SJCRH30 (cell line): ENCODE data around the gene FAU. TPM values are rescaled to one million over a fixed set of nuclear protein-coding genes. Genes with fewer than 3 reads are reported as not detected.

Experiments
- DNase-seq, 2 experiments: peaks; one replicate each; pipeline ENCODE4 v3.0.0-alpha.2; 2015 to 2020
- H3K27ac ChIP-seq: fragments of 250-450 bp; sonication (Bioruptor Pico); 2 replicates; pipeline ENCODE4 v1.5.1; 2020; ENCODE audit warnings: mild to moderate bottlenecking, moderate library complexity
- H3K27me3 ChIP-seq: fragments of 250-450 bp; sonication (Bioruptor Pico); 2 replicates; pipeline ENCODE4 v1.5.1; 2020; ENCODE audit warnings: mild to moderate bottlenecking, moderate library complexity
- H3K36me3 ChIP-seq: fragments of 250-450 bp; sonication (Bioruptor Pico); 2 replicates; pipeline ENCODE4 v1.5.1; 2020; ENCODE audit warnings: mild to moderate bottlenecking, moderate library complexity
- H3K4me1 ChIP-seq: fragments of 250-450 bp; sonication (Bioruptor Pico); 2 replicates; pipeline ENCODE4 v1.5.1; 2020; ENCODE audit warnings: mild to moderate bottlenecking, moderate library complexity
- H3K4me3 ChIP-seq: fragments of 250-450 bp; sonication (Bioruptor Pico); 2 replicates; pipeline ENCODE4 v1.5.1; 2020; ENCODE audit warnings: mild to moderate bottlenecking, moderate library complexity
- H3K9me3 ChIP-seq: fragments of 250-450 bp; sonication (Bioruptor Pico); replicated peaks from 2 replicates; pipeline ENCODE4 v1.5.1; 2020; ENCODE audit warnings: mild to moderate bottlenecking, moderate library complexity
- total RNA-seq: library from RNA; depleted of rRNA; stranded (reverse); fragments of >200 nt; shearing (Covaris generic); gene quantifications from 2 replicates; pipeline ENCODE4 v1.2.3, GENCODE V29; 2014

The FAU gene
- total RNA-seq, 1 experiment from 2014 or later, result 281 TPM

DNA sequence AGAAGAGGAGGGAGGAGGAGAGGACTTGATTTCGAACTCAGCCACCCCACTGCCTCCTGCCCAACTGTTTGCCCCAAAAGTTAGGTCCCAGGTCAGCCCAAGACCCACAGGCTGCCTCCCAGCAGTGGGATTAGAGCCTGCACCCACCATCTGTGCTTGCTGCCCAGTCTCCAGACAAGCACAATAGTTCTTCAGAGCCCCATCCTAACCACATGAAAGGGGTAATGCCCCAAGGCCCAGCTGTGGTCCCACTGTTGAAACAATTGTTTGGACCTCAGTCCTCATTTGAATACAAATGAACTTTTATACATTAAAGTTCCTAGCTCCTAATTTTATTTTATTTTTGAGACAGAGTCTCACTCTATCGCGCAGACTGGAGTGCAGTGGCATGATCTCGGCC is 31.3 kb downstream of the FAU start:
- Histone ChIP-seq H3K4me1 (0 out of 2 replicates have a peak, but pooled peaks cover under 1% of the 10 kb centered on the region), H3K36me3 (no peaks in the 10 kb centered on the region), H3K4me3 (no peak overlapping the region), H3K9me3 (no peaks in the 10 kb centered on the region), H3K27me3 (no peaks in the 10 kb centered on the region), H3K27ac (no peak overlapping the region)
- DNase-seq, result no peak

GRCh38 chr11:65089621-65090020 is 32.3 kb downstream of the FAU start:
- H3K36me3 ChIP-seq, result no peaks in the 10 kb centered on the region
- H3K27ac ChIP-seq, result no peak overlapping the region
- DNase-seq, result no peak
- no peaks in the 10 kb centered on the region for H3K9me3 ChIP-seq
- no peak overlapping the region for H3K4me3 ChIP-seq
- no peaks in the 10 kb centered on the region for H3K4me1 ChIP-seq
- H3K27me3 ChIP-seq, result no peaks in the 10 kb centered on the region

DNA sequence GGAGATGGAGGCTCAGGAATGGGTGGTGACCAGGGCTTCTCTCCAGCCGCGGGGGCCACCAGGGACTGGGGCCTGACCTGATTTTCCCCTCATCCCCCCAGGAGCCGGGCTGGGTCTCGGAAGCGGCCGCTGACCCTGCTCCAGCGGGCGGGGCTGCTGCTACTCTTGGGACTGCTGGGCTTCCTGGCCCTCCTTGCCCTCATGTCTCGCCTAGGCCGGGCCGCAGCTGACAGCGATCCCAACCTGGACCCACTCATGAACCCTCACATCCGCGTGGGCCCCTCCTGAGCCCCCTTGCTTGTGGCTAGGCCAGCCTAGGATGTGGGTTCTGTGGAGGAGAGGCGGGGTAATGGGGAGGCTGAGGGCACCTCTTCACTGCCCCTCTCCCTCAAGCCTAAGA is 34.1 kb downstream of the FAU start:
- Histone ChIP-seq H3K4me1 (peaks cover 1% of the 10 kb centered on the region), H3K36me3 (peaks cover 1% of the 10 kb centered on the region; the same call in 1 of the 2 replicates), H3K9me3 (no peaks in the 10 kb centered on the region), H3K4me3 (no peak overlapping the region), H3K27me3 (no peaks in the 10 kb centered on the region), H3K27ac (no peak overlapping the region)
- DNase-seq, result no peak

DNA sequence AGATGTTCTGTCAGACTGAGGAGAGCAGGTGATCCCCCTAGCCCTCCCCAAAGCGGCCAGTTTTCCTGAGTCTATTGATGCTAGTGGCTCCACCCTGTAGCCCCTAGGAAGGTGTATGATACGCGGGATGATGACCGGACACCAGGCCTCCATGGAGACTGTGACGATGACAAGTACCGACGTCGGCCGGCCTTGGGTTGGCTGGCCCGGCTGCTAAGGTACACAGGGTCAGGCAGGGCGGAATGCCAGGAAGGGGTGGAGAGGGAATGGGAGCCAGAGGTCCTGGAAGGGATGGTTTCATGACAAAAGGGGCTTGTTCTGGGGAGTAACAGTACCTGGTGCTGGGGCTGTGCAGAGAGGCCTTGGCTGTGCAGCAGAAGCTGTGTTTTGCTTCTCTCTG is 34.7 kb downstream of the FAU start:
- no peak for DNase-seq
- Histone ChIP-seq H3K36me3 (peaks cover 6% of the 10 kb centered on the region; the same call in 1 of the 2 replicates), H3K27ac (no peak overlapping the region), H3K4me3 (no peak overlapping the region), H3K9me3 (no peaks in the 10 kb centered on the region), H3K4me1 (peaks cover 5% of the 10 kb centered on the region), H3K27me3 (no peaks in the 10 kb centered on the region)

DNA sequence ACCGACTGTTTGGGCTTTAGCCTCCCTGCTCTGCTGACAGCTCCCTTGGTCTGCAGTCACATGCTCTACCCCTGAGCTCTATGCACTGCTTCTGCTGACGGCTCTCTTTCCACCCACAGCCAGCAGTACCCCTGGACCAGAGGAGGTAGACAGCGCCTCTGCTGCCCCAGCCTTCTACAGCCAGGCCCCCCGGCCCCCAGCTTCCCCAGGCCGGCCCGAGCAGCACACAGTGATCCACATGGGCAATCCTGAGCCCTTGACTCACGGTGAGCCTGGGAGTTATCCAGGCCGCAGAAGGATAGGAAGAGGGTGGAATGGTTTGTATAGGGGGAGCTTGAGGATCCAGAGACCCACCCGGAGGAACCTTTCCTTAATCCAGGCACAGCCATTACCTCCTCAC is 35.1 kb downstream of the FAU start:
- H3K4me1 ChIP-seq, result peaks cover 5% of the 10 kb centered on the region
- H3K27me3 ChIP-seq, result no peaks in the 10 kb centered on the region
- H3K9me3 ChIP-seq, result no peaks in the 10 kb centered on the region
- H3K27ac ChIP-seq, result no peak overlapping the region
- no peak overlapping the region for H3K4me3 ChIP-seq
- H3K36me3 ChIP-seq, result peaks cover 8% of the 10 kb centered on the region; the same call in 1 of the 2 replicates
- no peak for DNase-seq

DNA sequence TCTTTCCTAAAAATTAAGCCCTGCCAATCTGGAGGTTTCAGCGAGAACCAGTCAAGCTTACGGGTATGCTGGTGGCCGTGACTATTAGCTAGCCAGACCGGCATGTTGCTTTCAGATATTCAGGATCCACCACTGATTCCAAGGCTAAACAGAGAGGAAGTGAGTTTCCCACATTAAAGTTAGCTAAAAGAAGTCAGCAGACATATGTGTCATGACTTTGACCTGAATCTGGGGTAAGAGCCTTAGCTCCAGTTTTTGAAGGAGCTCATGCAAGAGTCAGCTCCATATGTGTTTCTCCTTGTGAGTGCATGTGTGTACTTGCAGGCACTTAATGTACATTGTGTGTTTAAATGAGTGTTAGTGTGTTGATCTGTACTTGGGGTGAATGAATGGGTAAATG is 36.5 kb downstream of the FAU start:
- DNase-seq, result no peak
- no peak overlapping the region for H3K27ac ChIP-seq
- no peaks in the 10 kb centered on the region for H3K9me3 ChIP-seq
- H3K36me3 ChIP-seq, result peaks cover 18% of the 10 kb centered on the region
- no peak overlapping the region for H3K4me3 ChIP-seq
- no peaks in the 10 kb centered on the region for H3K27me3 ChIP-seq
- H3K4me1 ChIP-seq, result peaks cover 5% of the 10 kb centered on the region

DNA sequence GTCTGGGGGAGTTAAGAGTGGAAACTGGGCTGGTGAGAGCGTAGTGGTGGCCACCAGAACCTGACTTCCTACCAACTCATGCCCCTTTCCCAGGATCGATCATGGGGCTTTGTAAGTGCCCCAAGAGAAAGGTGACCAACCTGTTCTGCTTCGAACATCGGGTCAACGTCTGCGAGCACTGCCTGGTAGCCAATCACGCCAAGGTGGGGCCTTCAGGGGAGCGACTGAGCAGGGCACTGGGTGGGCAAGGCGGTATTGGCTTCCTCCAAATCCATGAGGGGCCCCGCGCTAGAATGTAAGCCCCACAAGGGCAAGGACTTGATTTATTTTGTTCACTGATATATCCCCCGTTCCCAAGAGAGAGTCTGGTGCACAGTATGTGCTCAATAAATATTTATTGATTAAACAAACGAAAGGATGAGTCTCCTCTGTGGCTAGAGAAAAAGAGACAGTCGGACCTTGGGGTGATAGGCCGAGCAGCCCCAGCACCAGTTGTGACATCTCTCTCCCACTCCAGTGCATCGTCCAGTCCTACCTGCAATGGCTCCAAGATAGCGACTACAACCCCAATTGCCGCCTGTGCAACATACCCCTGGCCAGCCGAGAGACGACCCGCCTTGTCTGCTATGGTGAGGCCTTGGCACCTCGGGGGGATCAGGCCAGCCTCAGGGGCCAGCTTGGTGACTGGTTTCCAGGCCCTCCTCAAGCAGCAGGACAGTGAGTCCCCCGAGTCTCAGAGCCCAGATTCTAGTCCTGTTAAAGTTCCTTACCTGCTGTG is 37.1 kb downstream of the FAU start:
- Histone ChIP-seq H3K4me1 (peaks cover 5% of the 10 kb centered on the region), H3K4me3 (peak overlapping the region; percentile 84), H3K27ac (peak overlapping the region; percentile 83), H3K9me3 (no peaks in the 10 kb centered on the region), H3K27me3 (no peaks in the 10 kb centered on the region), H3K36me3 (peaks cover 22% of the 10 kb centered on the region)
- no peak for DNase-seq

GRCh38 chr11:65083834-65084597 is 37.9 kb downstream of the FAU start, which contains the start of the genes CDCA5 and ZFPL1:
Gene CDCA5 (minus strand): TSS chr11:65084040. CDS start chr11:65083978, 62 bp downstream.
Gene ZFPL1 (plus strand): TSS chr11:65084222. CDS start chr11:65084699, 477 bp downstream.
- peak within 1 kb of the TSS; percentile 84 for H3K4me3 ChIP-seq
- H3K9me3 ChIP-seq, result no peaks in the 10 kb centered on the region
- DNase-seq, result peak; percentile 93 to 95
- H3K4me1 ChIP-seq, result peaks cover 5% of the 10 kb centered on the region
- no peaks in the 10 kb centered on the region for H3K27me3 ChIP-seq
- H3K36me3 ChIP-seq, result peaks cover 28% of the 10 kb centered on the region
- H3K27ac ChIP-seq, result peak within 1 kb of the TSS; percentile 83

DNA sequence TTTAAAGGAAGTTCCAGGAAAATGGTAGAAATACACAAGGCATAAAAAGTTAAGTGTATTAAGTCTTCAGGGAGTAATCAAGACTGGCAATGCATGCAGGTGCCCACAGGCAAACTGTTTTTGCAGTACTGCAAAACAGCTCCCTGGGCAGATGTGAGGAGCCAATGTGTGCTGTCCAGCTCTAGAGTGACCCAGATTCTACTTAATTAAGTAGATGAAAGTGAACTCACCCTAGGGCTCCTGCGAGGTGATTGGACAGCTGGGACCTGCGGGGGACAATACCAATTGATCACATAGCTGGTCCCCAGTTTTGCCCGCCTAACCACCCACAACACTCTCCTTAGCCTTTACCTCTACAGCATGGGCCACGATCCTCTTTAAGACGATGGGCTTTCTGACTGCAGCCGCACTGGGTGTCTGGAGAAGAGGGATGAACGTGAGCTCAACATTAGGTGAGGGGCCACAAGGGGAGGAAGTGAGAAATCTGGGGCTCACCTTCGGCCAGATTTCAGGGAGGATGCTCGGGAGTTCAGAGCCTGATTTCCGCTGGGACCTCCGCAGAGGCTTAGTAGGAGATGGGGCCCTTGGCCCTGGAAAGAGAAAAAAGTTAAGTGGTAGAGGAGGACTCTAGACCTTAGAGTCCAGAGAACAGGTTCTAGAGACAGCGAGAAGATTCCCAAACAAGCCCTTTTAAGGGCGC is 38.6 kb downstream of the FAU start:
- DNase-seq, result no peak
- Histone ChIP-seq H3K27ac (peak overlapping the region; percentile 83), H3K27me3 (no peaks in the 10 kb centered on the region), H3K4me3 (peak overlapping the region; percentile 84), H3K9me3 (no peaks in the 10 kb centered on the region), H3K36me3 (peaks cover 36% of the 10 kb centered on the region), H3K4me1 (peaks cover 5% of the 10 kb centered on the region)

DNA sequence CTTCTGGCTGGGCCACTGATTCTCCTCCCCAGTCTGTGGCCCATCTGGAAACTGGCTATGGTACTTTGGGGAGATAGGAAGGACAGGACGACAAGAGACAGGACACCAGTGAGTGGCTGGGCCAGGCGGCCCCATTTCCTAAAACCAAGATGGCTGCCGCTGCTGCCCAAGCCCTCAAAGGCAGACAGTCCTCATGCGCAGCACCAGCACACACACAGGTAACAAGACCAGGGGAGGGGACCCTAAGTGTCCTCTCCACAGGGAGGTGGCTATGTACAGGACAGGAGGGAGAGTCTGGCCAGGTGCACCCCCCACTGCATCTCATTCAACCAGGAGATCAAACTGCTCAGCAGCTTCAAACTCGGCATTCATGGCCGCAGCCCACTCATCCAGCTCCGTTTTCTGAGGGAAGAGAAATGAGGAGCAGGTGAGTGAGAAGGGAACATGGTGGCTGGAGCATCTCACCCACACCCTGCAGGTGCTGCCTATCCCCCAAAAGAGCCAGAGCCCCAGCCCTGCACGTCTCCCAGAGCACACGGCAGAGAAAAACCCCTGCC is 43.1 kb downstream of the FAU start:
- peaks cover 5% of the 10 kb centered on the region for H3K4me1 ChIP-seq
- H3K27ac ChIP-seq, result no peak overlapping the region
- peaks cover 53% of the 10 kb centered on the region for H3K36me3 ChIP-seq

GRCh38 chr11:65078151-65078550 is 43.8 kb downstream of the FAU start:
- Histone ChIP-seq H3K36me3 (peaks cover 53% of the 10 kb centered on the region), H3K4me1 (peaks cover 5% of the 10 kb centered on the region), H3K27me3 (no peaks in the 10 kb centered on the region), H3K9me3 (no peaks in the 10 kb centered on the region), H3K4me3 (no peak overlapping the region), H3K27ac (no peak overlapping the region)
- DNase-seq, result peak; percentile 23 to 54

More for the DNA sequence above, 43.1 kb downstream of the FAU start:
- Histone ChIP-seq H3K27me3 (no peaks in the 10 kb centered on the region), H3K9me3 (no peaks in the 10 kb centered on the region), H3K4me3 (no peak overlapping the region)
- DNase-seq, result no peak

- no peaks in the 10 kb centered on the region; the same call in 1 of the 2 replicates for H3K4me1 ChIP-seq
- no peaks in the 10 kb centered on the region for H3K27me3 ChIP-seq
- no peak for DNase-seq
- peaks cover 48% of the 10 kb centered on the region for H3K36me3 ChIP-seq
- H3K4me3 ChIP-seq, result no peak overlapping the region
- no peak overlapping the region for H3K27ac ChIP-seq
- no peaks in the 10 kb centered on the region for H3K9me3 ChIP-seq
Observed at GRCh38 chr11:65077451-65077850, 44.5 kb downstream of the FAU start.

DNA sequence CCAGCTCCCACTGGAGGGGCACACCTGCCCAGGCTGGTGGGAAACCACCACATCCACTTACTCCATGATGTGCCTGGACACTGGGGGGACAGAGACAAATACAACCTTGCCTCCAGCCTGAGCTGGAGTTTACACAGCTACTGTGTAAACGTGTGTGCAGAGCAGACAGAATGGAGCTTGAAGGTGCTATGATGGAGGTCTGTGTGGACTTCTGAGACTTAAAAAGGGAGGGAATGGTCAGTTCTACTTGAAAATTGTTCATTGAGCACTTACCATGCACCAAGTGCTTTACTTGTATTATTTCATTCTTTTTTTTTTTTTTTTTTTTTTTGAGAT is 49.3 kb downstream of the FAU start:
- Histone ChIP-seq H3K27ac (no peak overlapping the region), H3K4me3 (no peak overlapping the region), H3K4me1 (no peaks in the 10 kb centered on the region), H3K36me3 (peaks cover 11% of the 10 kb centered on the region; the same call in 1 of the 2 replicates), H3K27me3 (peaks cover 5% of the 10 kb centered on the region; the same call in 1 of the 2 replicates), H3K9me3 (no peaks in the 10 kb centered on the region)
- DNase-seq, result no peak

GRCh38 chr11:65071907-65072630 is 49.9 kb downstream of the FAU start:
- Histone ChIP-seq H3K9me3 (no peaks in the 10 kb centered on the region), H3K36me3 (peaks cover 6% of the 10 kb centered on the region; the same call in 1 of the 2 replicates), H3K27me3 (peaks cover 10% of the 10 kb centered on the region; the same call in 1 of the 2 replicates), H3K4me1 (no peaks in the 10 kb centered on the region), H3K27ac (no peak overlapping the region), H3K4me3 (no peak overlapping the region)
- no peak for DNase-seq
